Stimulated activated CD4-positive, alpha-beta T cell treated with anti-CD3 and anti-CD28 coated beads, Interleukin-12 subunit alpha, Interleukin-12 subunit beta, amount 100 ng/mL, for 48 hours (primary cell): ENCODE data around the gene RGS16.
"Not testable (repeated sequence)": the region's sequence is repeated elsewhere in the genome, so short reads cannot be mapped to it uniquely, and the experiment has no call there.

Experiments
- DNase-seq, 3 donors: peaks; one replicate each; pipeline ENCODE4 v3.0.0-alpha.2; 2020; ENCODE audit warnings: low read depth in 2 of 3, low spot score in 1 of 3

Gene RGS16

GRCh38 chr1:182604175-182605164, at the start of gene RGS16:
Gene RGS16 (minus strand): TSS chr1:182604389. CDS start chr1:182604259, 130 bp downstream.
- peak; percentile 92 to 97 (median 94) for DNase-seq

DNA sequence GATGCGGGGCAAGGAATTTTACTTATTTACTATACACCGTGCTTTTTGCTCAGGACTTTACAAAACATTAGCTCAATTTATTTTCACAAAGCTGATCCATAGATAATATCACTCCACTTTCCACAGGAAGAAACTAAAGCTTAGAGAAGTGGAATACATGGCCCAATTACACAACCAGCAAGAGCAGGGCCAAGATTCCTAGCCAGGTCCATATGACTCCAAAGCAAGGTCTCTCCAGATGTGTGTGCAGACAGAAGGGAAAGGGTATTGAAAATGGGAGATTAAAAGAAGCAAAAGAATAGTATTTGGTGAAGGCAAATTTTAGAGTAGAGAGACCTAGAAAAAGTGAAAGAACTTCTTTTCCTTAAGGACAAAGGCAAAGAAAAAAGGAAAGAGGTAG, 49.8 kb upstream of the RGS16 start:
- no peak for DNase-seq

- DNase-seq = no peak
These were observed 48.7 kb upstream of the RGS16 start for GRCh38 chr1:182652933-182653332.

DNA sequence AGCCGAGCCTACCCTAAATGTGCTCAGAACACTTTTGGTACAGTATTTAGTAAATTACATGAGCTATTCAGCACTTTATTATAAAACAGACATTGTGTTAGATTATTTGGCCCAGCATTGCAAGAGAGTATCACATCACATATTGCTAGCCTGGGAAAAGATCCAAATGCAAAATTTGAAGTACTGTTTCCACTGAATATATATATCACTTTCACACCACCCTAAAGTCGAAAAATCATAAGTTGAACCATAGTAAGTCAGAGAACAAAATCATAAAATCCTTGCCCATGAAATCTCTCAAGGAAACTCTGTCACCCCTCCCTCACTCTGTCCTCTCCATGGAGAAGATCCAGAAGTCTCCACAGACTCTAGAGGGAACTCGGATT, 47.1 kb upstream of the RGS16 start:
- no peak for DNase-seq

DNA sequence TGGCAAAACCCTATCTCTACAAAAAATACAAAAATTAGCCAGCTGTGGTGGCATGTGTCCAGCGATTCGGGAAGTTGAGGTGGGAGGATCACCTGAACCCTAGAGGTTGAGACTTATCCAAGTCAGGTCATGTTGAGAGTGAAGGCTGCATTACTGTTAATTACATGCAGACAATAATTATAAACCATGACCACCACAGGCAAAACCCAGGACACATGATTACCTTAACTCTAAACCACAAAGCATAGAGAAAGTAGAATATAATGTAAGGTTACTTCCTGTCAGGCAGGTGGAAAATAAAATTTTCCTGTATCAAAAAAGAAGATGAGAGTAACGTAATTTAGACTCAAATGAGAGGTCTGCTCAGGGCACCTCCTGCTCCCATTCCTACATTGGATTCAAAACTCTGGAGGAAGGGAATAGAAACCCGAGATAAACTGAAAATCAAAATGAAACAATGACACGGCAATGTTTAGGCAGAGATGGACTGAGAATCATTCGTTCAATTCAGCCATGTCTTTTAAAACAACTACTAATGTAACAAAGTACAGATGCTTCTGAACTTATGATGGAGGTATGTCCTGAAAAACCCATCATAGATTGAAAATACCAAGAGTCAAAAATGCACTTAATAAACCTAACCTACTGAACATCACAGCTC, 46.6 kb upstream of the RGS16 start:
- no peak for DNase-seq

DNA sequence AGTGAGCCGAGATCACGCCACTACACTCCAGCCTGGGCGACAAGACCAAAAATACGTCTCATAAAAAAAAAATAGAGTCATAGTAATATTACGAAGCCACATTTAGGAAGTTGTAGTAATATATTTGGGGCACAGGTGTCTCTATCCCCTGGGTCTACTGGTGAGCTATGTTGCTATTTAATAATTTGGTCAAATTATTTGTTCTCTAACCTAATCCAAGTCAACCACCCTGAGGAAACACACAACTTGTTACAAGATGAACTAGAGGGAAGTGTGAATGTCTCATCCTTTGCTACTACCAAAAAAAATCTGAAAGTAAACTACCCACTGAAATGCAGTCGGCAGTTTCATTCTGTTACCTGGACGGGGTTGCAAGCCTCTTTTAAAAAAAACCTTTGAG, 44.9 kb upstream of the RGS16 start:
- no peak for DNase-seq

- no peak for DNase-seq
These were observed 42.5 kb upstream of the RGS16 start for GRCh38 chr1:182646739-182647138.

GRCh38 chr1:182644886-182645285, 40.7 kb upstream of the RGS16 start:
- no peak for DNase-seq

DNA sequence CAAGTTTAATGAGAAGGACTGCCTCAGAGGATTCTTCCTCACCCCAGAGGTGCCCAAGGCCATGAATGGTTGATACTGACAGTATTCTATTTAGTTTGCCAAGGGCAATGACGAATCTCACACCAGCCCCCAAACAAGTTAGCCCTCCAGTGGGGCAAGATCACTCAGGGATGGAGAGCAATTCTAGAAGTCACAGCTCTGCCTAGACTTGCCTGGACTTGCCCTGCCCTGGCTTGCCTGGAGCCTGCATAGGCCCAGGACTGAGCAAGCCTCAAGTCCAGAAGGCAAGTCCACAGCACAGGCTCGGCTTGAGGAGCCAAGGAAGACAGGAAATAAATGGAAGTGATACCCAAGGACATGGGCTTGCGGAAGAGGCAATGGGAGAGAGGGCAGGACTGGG, 39.5 kb upstream of the RGS16 start:
- no peak for DNase-seq

DNA sequence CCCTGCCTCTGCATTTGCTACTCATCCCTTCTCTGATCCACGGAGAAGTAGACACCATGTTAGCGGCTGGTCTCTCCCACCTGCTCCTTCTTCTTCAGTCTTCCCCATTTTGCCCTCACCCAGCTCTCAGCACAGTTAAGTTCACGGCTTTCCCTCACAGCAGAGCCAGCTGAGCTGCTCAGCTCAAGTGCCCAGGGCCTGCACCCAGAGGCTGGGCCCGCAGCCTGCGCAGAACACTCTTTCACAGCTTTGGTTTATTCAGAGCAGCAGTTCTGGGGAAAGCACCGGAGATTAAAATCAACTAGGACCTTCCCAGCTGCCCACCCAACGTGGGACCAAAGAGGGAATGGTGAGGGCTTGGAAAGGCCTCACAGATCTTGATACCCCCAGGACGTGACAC, 38.3 kb upstream of the RGS16 start:
- DNase-seq = no peak

DNA sequence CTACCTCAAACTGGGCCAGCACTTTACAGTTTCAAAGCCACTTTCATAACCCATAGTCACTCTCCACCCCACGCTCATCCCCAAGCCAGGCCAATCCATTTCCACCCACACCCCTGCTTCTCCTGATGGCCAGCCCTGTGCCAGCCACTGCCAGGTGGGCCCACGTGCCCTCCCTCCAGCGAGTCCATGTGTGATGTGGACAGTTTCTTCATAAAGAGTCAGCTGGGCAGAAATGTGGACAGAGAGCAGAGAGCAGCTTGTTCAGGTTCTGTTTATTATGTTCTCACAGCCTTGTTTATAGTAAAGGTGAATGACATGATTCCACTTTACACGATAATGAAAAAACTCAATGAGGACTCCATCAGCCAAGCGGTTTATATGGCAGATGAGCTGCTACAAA, 37.4 kb upstream of the RGS16 start:
- DNase-seq = no peak

DNA sequence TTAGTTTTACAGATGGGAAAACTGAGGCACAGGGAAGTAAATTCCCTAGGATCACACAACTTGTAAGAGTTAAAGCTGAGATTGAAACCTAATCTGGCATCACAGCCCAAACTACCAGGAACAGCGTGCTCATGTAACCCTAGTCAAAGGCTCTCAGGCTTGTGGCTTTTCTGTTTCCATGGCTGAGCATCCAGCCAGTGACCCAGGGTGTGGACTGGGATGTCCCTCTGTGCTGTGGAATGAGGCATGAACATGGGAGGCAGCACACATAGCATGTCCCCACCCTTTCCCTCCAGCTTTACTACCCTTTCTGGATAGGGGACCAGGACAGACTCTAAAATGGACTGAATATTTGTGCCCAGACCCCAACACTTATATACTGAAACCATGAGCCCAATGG, 35.1 kb upstream of the RGS16 start:
- DNase-seq = no peak

GRCh38 chr1:182637769-182638168, 33.6 kb upstream of the RGS16 start:
- DNase-seq = no peak

GRCh38 chr1:182635871-182636270, 31.7 kb upstream of the RGS16 start:
- no peak for DNase-seq

- DNase-seq = no peak
These were observed 30.3 kb upstream of the RGS16 start for GRCh38 chr1:182634306-182635072.

- DNase-seq = no peak
These were observed 29.6 kb upstream of the RGS16 start for GRCh38 chr1:182633657-182634281.

DNA sequence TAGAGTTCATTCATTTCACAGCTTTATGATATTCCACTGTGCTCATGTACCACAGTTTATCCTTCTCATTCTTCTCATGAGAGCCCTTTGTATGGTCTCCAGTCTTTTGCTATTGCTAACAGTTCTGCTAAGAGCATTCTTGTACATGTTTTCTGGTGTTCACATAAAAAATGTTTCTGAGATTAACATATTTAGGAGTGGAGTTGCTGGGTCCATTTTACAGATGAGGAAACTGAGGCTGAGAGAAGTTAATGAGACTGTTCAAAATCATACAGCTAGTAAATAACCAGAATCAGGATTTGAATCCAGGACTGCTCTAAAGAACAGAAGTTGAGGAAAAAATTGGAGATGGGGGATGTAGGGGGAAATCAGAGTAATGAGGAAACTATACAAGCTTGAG, 28.8 kb upstream of the RGS16 start:
- no peak for DNase-seq

DNA sequence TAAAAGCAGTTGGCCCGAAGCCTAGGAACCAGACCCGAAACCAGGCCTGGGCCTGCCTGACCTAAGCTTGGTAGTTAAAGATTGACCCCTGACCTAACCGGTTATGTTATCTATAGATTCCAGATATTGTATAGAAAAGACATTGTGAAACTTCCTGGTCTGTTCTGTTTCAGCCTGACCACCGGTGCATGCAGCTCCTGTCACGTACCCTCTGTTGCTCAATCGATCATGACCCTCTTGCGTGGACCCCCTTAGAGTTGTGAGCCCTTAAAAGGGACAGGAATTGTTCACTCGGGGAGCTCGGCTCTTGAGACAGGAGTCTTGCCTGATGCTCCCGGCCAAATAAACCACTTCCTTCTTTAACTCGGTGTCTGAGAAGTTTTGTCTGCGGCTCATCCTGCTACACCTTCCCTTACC, 28.3 kb upstream of the RGS16 start:
- DNase-seq = not testable (repeated sequence)

DNA sequence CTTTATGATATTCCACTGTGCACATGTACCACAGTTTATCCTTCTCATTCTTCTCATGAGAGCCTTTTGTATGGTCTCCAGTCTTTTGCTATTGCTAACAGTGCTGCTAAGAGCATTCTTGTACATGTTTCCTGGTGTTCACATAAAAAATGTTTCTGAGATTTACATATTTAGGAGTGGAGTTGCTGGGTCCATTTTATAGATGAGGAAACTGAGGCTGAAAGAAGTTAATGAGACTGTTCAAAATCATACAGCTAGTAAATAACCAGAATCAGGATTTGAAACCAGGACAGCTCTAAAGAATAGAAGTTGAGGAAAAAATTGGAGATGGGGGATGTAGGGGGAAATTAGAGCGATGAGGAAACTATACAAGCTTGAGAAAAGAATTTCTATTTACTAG, 27.8 kb upstream of the RGS16 start:
- no peak for DNase-seq

GRCh38 chr1:182631053-182631677, 27.0 kb upstream of the RGS16 start:
- no peak for DNase-seq

DNA sequence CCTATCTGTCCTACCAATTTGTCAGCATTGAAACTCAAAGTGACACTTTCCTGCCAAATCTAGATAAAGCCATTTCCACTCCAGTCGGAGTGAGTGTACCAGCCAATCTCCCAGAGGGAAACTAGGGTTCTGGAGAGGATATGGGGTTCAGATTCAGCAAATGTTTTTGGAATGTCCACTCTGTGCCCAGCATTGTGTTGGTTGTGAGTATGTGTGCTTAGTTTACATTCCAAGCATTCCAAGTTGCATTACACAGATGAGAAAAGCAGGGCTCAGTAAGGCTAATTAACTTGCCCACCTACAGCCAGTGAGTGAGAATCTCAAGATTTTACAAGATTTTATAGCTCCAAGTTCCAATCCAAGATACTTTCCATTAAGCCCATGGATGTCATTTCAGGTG, 26.4 kb upstream of the RGS16 start:
- no peak for DNase-seq
